GM21576 (cell line): Measurements from ENCODE around the gene FKBP8.
A peak's percentile ranks its signal among the peaks of the same experiment; 100 is the strongest.

Source experiments
- ATAC-seq: cut with Tn5 transposase; IDR thresholded peaks from one replicate; pipeline ENCODE4 v1.9.1; 2021; ENCODE audit warnings: mild to moderate bottlenecking, moderate library complexity; ENCODE audit not compliant: unreplicated experiment

Gene FKBP8

DNA sequence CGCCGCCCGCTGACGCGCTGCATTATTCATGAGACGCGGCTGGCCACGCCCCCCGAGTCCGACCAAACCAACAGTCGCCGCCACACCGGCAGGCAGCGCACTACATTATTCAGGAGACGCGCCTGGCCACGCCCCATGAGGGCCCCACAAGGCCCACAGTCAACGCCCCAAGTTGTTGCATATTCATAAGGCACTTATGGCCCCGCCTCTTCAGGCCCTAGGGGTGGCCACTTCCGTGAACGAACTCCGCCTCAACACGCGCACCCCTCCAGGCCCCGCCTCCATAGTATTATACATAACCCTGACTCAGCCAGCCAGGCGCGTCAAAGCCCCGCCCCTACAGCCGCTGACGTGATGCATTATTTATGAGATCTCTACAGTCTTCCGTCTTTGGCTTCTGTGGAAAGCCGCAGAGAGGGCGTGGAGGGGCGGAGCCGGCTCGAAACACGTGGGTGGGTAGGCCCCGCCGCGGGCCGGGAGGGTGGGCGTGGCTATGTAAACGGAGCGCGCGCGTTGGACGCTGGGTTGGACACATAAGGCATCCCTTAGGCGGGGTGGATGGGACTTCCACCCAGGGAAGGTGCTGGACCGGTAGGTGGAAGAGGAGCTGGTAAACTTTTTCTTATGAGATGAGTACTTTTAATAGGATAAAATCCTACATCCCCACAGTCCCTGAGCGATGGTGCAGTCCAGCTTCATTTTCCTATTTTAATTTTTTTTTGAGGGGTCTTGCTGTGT lies 21.1 kb downstream of the FKBP8 start:
- peak; percentile 85 for ATAC-seq

DNA sequence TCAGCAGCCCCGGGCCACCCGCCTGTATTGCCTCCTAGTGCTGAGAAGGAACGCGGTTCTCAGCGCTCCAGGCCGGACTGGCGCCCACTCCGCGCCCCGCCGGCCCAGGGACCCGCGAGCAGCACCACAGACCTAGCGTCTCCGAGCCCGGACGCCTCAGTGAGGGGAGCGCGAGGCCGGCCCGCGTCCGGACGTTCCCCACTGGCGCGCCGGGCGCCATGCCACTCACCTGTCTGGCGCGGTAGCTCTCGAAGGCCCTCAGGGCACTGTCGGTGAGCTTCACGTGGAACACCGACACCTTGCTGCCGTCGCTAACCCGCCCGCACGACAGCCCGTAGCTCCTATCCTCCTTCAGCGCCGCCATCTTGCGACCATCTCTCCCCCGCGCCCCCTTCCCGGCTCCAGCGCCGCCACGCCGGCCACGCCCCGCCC lies 21.7 kb downstream of the FKBP8 start, which contains the start of gene ELL:
Gene ELL (minus strand): TSS at position 379 of the 432 bp plus-strand sequence. CDS start 15 bp downstream, at position 364.
- ATAC-seq: no peak

DNA sequence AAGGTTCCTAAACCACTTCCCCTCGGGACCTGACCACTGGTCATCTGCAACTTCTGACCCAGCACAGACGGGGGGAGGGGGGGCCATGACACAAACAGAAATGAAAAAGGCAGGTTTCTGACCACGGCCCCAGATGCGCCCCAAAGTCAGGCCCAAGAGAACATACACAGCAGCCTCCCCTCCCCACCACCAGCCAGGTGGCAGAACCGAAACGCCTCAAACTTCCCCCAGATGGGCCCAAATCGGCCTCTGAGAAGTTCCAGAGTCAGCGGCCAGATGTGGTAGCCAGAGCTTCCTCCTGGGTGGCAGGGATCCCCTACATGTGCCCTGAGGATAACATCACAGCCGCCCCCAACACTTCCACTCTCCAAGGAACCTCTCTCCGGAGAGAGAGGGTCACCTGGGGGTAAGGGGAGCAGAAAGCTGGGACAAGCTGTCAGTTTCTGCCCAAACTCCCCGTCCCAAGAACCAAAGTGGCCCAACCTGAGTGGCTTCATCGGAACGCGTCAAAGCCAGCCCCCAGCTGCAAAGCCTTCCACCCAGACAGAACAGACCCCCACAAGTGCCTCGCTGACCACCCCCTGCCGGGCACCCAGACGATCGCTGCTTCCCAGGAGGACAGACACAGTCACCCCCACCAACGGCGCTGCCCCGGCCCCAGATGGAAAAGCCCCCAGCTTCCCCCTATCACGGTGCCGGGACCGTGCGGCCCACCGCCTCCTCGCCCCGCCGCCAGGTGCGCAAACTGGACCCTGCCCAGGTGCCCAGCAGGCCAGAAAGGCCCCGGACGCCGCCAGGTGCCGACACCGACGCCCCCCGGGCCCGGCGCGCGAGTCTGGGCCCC lies 22.3 kb downstream of the FKBP8 start:
- ATAC-seq: no peak

DNA sequence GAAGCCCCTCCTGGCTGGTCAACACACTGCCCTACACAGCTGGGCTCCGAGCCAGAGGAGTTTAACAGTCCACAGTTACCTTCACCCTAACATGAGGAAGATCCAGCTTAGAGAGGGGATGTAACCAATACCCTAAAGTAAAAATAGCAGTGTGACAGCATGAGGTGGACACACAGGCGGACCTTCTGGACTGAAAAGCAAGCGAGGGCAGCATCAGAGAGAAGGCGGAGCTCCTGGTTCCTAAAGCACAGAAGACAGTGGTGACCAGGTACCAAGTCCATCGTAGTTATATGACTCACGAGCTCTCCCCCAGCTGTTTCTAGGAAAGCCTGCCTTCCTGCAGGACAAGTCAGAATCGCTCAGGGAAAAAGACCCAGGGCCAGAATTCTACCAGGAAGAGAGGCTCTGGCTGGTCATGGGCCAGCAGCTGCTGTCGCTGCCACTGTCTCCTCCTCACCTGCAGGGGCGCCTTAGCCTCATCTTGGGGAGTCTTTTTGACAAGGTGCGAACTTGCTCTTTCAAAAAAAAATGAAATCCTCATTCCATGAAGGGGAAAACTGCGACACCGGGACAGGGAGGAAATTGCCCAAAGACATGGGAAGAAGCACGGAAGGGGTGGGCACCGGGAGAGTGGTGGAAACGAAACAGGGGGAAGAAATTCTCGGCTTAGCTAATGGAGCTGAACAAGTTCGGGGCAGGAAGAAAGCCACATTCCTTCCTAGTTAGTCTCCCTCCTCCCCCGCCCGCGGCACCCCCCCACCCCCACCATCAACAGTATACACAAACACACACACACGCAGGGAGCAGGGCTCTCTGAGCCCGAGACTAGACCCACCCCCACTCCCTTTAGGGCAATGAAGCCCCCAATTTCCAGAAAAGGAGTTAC lies 23.2 kb downstream of the FKBP8 start:
- ATAC-seq: no peak

DNA sequence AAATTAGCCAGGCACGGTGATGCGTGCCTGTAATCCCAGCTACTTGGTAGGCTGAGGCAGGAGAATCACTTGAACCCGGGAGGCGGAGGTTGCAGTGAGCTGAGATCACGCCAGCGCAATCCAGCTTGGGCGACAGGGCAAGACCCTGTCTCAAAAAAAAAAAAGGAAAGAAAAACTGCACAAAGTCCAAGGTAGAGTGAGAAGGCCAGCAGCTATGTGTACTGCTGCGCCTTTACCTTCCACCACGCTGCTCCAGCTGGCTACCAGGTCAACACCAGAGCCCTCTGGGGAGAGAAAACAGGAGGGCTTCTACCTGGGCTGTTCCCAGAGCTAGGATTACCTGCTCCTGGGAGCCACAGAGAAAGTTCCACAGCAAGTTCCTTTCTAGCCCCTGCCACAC lies 24.7 kb downstream of the FKBP8 start:
- ATAC-seq: no peak

DNA sequence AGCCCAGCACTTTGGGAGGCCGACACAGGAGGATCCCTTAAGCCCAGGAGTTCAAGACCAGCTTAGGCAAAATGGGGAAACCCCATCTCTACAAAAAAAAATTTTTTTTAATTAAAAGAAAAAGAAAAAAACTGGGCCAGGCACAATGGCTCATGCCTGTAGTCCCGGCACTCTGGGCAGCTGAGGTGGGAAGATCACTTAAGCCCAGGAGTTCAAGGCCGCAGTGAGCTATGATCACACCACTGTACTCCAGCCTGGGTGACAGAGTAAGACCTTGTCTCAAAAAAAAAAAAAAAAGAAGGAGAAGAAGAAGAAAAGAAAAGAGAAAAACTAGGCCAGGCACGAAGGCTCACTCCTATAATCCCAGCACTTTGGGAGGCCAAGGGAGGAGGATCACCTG lies 25.8 kb downstream of the FKBP8 start:
- no peak for ATAC-seq

DNA sequence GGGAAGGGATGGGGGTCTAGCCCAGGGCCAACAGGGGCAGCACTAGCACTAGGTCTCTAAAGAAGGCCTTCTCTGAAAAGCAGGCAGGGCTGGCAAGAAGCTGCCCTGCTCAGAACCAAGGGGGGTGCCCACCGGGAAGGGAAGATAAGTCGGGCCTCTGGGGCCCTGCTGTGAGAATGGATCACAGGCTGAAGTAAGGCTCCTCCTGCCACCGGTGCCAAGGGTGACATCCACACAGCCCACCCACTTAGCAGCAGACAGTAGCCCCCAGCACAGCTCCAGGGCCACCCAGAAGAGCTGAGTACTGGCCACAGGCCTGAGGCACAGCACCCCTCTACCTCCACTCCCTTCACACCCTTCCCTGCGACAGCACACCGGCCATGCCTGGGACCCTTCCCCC lies 27.4 kb downstream of the FKBP8 start:
- no peak for ATAC-seq

DNA sequence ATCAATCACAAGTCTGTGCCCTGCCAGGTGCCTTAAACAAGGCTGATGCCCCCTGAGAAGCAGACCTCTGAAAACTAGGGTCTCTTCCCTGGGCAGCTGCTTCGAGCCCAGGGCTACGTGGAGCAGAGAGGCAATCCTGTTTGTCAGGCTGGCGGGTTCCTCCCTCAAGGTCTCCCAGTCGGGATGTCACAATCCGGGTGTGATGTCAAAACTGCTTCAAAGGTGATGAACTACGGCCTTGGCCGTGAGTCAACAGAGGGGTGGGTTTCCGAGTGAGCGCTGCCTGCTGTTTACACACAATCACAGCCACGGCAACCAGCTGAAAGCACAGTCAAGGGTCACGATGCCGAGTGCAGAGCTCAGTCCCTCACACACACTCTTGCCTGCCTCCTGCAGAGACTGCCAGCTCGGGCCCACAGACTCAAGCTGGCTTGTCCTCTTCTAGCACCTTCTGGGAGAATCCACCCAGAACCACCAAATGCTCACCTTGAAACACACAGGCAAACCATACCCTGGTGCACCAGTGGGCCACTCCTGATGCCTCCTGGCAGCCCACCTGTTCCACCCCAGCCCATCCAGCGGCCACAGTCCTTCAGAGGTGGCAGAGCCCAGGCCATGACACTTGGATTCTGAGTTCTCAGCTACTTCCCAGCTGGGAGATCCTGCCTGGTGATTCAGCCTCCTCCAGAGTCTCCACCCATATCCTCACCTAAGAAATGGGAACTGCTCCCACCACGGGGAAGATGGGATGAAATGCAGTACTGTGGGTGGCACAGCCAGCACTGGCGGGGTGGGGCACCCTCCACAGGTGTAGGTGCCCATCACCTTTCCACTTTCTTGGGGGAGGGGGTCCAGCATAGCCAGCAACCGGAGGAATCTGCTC lies 28.3 kb downstream of the FKBP8 start:
- ATAC-seq: no peak

DNA sequence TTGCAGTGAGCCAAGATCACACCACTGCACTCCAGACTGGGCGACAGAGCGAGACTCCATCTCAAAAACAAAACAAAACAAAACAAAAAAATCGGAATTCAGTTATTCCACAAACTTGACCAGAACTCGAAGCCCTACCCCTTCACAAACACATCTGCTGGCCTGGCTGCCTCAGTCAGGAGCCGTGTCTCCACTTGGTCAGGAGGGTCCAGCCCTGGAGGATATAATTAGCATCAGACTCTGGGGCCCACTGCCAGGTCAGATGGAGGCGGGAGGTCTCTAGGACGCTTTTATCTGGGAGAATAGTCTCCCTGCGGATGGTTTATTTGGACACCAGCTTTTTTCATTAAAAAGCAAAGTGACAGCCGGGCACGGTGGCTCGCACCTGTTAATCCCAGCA lies 29.5 kb downstream of the FKBP8 start:
- ATAC-seq: no peak

DNA sequence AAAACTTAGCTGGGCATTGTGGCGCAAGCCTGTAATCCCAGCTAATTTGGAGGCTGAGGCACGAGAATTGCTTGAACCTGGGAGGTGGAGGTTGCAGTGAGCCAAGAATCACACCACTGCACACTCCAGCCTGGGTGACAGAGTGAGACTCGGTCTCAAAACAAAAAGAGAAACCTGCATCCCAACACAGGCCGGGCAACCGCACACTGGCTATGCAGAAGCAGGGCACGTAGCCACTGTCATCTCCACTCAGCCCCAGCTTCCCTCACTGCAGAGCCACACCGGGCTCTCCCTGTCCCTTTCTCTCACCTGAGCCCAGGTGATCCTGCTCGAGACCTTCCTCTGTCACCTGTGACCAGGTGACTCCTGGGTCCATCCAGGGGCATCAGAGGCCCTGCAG lies 33.2 kb downstream of the FKBP8 start:
- ATAC-seq: no peak

DNA sequence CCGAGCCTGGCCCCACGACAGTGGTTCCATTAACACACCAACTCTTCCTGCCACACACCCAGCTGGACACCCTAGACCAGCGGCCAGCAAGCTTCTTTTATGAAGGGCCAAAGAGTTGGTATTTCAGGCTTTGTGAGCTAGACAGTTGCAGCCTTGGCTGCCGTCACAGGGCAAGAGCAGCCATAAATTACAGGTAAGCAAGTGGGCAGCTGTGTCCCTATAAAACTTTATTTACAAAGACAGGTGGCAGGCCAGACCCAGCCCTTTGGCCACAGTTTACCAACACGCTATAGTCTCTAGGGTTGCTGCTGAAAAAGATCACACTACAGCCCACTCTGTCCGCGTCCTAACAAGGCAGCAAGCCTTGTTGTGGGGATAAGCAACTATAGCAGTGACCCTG lies 34.8 kb downstream of the FKBP8 start:
- no peak for ATAC-seq

DNA sequence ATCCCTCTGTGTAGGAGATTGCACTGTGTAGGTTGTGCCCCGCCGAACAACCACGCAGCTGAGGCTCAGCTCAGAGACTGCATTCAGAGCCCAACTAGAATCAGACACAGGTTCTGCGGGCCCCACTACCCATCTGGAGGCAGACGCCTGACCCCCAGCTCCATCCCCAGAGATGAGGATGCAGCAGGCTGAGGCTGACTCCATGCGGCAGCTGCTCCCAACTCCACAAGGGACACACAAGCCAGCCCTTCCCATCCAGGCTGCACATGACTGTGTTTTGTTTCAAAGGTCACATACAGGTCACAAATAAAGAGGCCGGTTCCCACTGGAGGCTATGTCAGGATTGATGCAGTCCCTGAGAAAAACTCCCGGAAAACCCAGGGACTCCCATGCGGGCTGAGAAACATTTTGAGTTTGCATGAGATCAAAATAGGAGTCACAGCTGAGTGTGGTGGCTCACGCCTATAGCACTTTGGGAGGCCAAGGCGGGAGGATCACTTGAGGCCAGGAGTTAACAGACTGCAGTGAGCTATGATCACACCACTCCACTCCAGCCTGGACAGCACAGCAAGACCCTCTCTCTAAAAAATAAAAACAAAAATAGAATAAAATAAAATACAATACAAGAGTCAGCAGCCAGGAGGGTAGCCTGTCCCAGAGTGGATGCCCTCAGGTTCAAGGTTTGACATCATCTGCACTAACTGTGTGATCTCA lies 35.5 kb downstream of the FKBP8 start:
- no peak for ATAC-seq

DNA sequence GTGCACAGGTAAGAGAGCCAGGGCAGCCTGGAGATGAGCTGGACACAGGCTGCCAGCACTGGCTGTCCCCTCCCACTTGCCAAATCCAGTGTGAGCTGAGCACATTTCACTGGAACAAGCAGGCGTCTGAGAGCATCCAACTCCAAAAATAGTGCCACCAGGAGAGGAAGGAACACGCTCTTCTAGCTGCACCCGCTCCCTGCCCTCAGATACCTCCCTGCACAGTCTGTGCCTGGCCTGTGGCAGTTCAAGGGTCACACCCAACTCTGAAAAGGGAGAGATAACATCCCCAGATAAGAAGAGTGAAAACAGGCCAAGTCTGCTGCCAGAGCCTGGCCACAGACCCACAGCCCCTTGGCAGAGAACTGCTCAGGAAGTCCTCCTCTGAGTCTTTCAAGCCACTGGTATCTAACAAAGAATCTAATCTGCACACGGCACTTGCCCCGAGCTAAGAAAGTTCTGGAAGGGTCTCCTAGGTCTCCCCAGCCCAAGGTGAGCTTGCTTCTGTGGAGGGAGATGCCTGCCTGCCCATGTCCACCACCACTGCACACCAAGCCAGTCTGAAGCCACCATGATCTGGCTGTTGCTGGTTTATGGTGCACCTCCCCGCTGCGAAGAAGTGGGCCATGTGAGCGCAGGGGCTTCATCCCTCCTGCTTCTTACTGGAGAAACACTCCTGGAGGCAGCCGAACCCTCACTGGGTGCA lies 36.2 kb downstream of the FKBP8 start:
- ATAC-seq: no peak

DNA sequence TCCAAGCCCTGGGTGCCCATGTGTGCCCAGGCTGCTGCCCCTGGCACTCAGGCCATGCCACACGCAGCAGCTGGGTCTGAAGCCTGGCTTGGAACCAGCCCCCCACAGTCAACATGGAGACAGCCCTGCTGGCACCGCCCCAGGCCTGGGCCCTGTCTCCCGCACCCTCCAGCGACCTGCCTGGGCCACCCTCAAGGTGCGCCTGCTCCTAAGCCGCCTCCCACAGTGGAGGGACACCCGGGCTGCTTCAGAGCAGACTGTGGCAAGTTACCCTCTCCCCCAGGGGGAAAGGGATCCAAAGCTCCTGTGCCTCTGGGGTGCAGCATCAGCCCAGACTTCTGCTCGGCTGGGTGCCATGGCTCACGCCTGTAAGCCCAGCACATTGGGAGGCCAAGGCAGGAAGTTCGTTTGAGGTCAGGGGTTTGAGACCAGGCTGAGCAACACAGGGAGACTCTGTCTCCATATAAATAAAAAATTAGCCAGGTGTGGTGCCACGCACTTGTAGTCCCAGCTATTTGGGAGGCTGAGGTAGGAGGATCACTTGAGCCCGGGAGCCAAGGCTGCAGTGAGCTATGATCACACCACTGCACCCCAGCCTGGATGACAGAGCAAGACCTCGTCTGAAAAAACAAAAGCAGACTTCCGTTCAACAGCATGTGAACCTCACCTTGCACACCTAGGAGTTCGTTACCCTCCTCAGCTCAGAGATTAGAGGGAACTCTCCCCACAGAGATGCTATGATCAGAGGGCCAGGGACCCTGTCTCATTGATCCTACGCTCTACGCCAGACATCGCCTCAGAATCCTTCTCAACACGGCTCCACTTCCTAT lies 37.1 kb downstream of the FKBP8 start:
- ATAC-seq: no peak

DNA sequence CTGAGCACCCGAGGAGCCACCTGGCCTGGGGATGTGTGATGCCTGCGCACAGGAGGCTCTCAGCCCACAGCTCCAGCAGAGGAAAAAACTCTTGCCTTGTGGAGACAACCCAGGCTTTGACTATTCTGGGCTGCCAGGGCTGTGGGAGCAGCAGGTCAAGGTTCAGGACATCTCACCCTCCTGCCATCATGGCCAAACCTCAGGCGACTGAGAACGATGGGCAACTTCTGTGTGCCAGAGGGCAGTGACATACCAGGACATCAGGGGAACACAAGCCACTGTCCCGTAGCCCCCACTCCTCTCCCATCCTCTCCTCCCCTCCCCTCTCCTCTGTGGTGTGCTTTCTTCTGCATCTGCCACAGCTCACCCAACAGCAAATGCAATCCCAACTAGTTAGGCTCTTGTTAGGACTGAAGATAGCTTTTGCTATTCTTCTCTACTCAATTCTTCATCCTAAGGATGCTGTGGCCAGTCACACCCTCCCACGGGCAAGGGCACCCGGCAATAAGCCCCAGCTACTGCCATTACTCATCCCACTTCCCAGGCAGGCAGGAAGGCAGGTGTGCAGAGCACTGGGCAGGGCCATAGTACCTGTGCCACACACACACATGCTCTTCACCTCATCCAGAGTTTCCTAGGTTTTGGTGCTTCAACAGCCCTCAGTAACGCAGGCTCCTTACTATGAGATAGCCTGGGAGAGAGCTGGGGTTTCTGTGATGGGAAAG lies 38.3 kb downstream of the FKBP8 start:
- no peak for ATAC-seq

DNA sequence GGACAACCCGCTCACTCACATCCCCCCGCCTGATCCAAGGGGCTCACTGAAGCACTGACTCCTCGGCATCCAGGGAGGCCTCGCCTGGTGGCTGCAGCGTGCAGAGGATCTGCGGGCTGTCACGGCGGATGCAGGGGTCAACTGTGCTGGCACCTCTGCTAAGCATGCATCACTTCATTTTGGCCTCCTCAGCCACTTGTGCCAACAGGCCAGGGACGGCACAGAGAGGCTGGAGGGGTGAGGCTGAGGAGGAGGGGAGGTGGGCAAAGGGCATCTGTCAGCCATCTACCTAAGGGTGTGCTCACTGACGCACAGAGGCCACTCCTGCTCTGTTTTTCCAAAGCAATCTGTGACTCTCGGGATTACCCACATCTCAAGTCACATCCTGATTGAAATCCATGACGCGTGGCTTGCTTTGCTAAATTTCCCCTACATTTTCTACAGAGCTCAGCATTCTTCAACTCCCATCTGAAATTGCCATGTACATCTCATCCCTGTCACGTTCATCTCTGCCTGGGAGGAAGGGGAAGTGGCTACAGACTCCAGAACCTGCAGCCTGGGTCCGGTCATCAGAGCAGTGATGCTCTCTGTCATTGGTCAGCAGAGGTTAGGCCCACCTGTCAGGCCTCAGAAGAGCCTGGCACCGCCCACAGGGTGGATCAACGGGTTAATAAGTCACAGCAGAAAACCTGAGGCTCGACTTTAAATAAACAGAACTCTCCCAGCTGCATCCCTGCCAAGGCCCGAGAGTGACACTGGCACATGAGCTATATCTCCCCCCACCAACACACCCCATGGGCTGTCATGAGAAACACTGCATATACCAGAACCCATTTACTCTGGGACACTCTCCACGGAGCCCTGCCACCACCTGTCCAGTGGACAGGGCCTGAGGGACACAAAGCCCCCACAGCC lies 39.1 kb downstream of the FKBP8 start:
- no peak for ATAC-seq
